Osteocyte (in vitro differentiated cells): ENCODE measurements around the gene ASF1B. TPM values are rescaled to one million over a fixed set of nuclear protein-coding genes. Genes with fewer than 3 reads are reported as not detected.

Source experiments
- DNase-seq: peaks from one replicate; pipeline ENCODE4 v3.0.0; 2021; ENCODE audit warnings: mixed read lengths; ENCODE audit not compliant: unreplicated experiment; ENCODE audit errors: extremely low spot score
- H3K27ac Mint-ChIP-seq: one replicate; pipeline ENCODE4 v1.8.0; 2021; ENCODE audit warnings: mild to moderate bottlenecking, mixed read lengths; ENCODE audit not compliant: unreplicated experiment
- H3K27me3 Mint-ChIP-seq: one replicate; pipeline ENCODE4 v1.8.0; 2021; ENCODE audit warnings: mixed read lengths; ENCODE audit not compliant: unreplicated experiment
- H3K36me3 Mint-ChIP-seq: one replicate; pipeline ENCODE4 v1.8.0; 2021; ENCODE audit warnings: mixed read lengths; ENCODE audit not compliant: unreplicated experiment
- H3K4me1 Mint-ChIP-seq: one replicate; pipeline ENCODE4 v1.8.0; 2021; ENCODE audit warnings: mixed read lengths; ENCODE audit not compliant: unreplicated experiment
- H3K4me3 Mint-ChIP-seq: one replicate; pipeline ENCODE4 v1.8.0; 2021; ENCODE audit warnings: mild to moderate bottlenecking, moderate library complexity, mixed read lengths; ENCODE audit not compliant: unreplicated experiment
- H3K9me3 Mint-ChIP-seq: one replicate; pipeline ENCODE4 v1.8.0; 2021; ENCODE audit warnings: mixed read lengths; ENCODE audit not compliant: unreplicated experiment
- total RNA-seq: library from RNA; stranded (reverse); gene quantifications from 2 replicates; pipeline ENCODE4 v1.2.1, GENCODE V29; 2021
- TF ChIP-seq, protein P1 (sequence below): fragments of 200-600 bp; sonication (generic); IDR thresholded peaks from 2 replicates; pipeline ENCODE4 v1.5.0; 2021; ENCODE audit warnings: antibody characterized with exemption, mild to moderate bottlenecking, moderate library complexity

Gene ASF1B
- total RNA-seq, 1 donor from 2014 or later: 4.5 TPM

GRCh38 chr19:14090509-14091080 lies 45.8 kb downstream of the ASF1B start, which contains the start of gene SAMD1:
SAMD1 (minus strand) TSS chr19:14090751.
- Mint-ChIP-seq H3K9me3 (no peaks in the 10 kb centered on the region), H3K4me1 (peaks cover 15% of the 10 kb centered on the region), H3K36me3 (peaks cover 14% of the 10 kb centered on the region), H3K27me3 (no peaks in the 10 kb centered on the region), H3K4me3 (peak within 1 kb of the TSS; percentile 98), H3K27ac (peak within 1 kb of the TSS; percentile 96)
- DNase-seq: peak; percentile 91
- TF ChIP-seq, protein P1, sequence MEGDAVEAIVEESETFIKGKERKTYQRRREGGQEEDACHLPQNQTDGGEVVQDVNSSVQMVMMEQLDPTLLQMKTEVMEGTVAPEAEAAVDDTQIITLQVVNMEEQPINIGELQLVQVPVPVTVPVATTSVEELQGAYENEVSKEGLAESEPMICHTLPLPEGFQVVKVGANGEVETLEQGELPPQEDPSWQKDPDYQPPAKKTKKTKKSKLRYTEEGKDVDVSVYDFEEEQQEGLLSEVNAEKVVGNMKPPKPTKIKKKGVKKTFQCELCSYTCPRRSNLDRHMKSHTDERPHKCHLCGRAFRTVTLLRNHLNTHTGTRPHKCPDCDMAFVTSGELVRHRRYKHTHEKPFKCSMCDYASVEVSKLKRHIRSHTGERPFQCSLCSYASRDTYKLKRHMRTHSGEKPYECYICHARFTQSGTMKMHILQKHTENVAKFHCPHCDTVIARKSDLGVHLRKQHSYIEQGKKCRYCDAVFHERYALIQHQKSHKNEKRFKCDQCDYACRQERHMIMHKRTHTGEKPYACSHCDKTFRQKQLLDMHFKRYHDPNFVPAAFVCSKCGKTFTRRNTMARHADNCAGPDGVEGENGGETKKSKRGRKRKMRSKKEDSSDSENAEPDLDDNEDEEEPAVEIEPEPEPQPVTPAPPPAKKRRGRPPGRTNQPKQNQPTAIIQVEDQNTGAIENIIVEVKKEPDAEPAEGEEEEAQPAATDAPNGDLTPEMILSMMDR: no peak

GRCh38 chr19:14089662-14090508 lies 46.5 kb downstream of the ASF1B start:
- Mint-ChIP-seq H3K9me3 (no peaks in the 10 kb centered on the region), H3K4me3 (peak overlapping the region; percentile 74), H3K27ac (peak overlapping the region; percentile 42), H3K36me3 (peaks cover 14% of the 10 kb centered on the region), H3K27me3 (no peaks in the 10 kb centered on the region), H3K4me1 (peaks cover 15% of the 10 kb centered on the region)
- DNase-seq: no peak
- TF ChIP-seq, protein P1: no peak

DNA sequence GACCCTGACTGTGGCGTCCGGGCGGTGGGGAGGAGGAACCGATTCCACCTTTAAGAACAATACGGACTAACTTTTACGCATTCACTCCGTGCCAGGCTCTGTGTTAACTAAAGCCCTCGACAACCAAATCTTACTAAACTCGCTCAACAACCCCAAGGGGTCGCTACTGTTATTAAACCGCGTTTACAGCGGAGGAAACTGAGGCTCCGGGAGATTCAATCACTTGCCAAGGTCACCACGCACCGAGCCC lies 47.1 kb downstream of the ASF1B start:
- H3K27me3 Mint-ChIP-seq: no peaks in the 10 kb centered on the region
- DNase-seq: no peak
- TF ChIP-seq, protein P1: peak; percentile 40
- peak overlapping the region; percentile 74 for H3K4me3 Mint-ChIP-seq
- no peaks in the 10 kb centered on the region for H3K9me3 Mint-ChIP-seq
- H3K27ac Mint-ChIP-seq: peak overlapping the region; percentile 42
- peaks cover 15% of the 10 kb centered on the region for H3K4me1 Mint-ChIP-seq
- peaks cover 11% of the 10 kb centered on the region for H3K36me3 Mint-ChIP-seq

- Mint-ChIP-seq H3K27me3 (no peaks in the 10 kb centered on the region), H3K4me3 (peak overlapping the region; percentile 74), H3K9me3 (no peaks in the 10 kb centered on the region), H3K4me1 (peaks cover 15% of the 10 kb centered on the region), H3K27ac (peak overlapping the region; percentile 42), H3K36me3 (peaks cover 11% of the 10 kb centered on the region)
- TF ChIP-seq, protein P1: no peak
- no peak for DNase-seq
These were observed 47.6 kb downstream of the ASF1B start for GRCh38 chr19:14088634-14089411.

DNA sequence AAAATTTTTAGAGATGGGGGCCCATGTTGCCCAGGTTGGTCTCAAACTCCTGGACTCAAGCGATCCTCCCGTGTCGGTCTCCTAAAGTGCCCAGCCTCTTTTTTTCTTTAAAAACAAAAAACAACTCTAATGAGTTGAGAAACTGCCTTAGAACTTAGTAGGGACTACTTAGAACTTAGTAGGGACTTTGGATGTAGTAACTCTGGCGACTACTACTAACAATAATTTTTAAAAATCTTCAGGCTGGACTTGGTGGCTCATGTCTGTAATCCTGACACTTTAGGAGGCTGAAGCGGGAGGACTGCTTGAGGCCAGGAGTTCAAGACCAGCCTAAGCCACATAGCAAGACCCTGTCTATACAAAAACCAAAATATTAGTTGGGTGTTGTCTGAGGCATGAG lies 50.3 kb downstream of the ASF1B start:
- peaks cover 11% of the 10 kb centered on the region for H3K36me3 Mint-ChIP-seq
- H3K4me1 Mint-ChIP-seq: peaks cover 18% of the 10 kb centered on the region
- H3K4me3 Mint-ChIP-seq: no peak overlapping the region
- H3K27me3 Mint-ChIP-seq: no peaks in the 10 kb centered on the region
- TF ChIP-seq, protein P1: no peak
- no peak for DNase-seq
- no peaks in the 10 kb centered on the region for H3K9me3 Mint-ChIP-seq
- H3K27ac Mint-ChIP-seq: no peak overlapping the region
